Measurements from ENCODE around the gene ODAD3.
"Not testable (repeated sequence)": the region's sequence is repeated elsewhere in the genome, so short reads cannot be mapped to it uniquely, and the experiment has no call there.

Gene ODAD3

GRCh38 chr19:11434703-11435056, 241 bp downstream of the ODAD3 start:
- DNase-seq, result no peak

- not testable (repeated sequence) for DNase-seq
These were observed 1.4 kb downstream of the ODAD3 start for GRCh38 chr19:11433526-11433925.

GRCh38 chr19:11426656-11427055, 8.3 kb downstream of the ODAD3 start:
- no peak for DNase-seq

GRCh38 chr19:11425719-11426457, 9.0 kb downstream of the ODAD3 start:
- no peak for DNase-seq

- no peak for DNase-seq
These were observed 11.1 kb downstream of the ODAD3 start for GRCh38 chr19:11423791-11424181.

- DNase-seq, result no peak
These were observed 11.6 kb downstream of the ODAD3 start for GRCh38 chr19:11423164-11423790.

GRCh38 chr19:11422163-11423065, 12.5 kb downstream of the ODAD3 start:
- DNase-seq, result no peak

- DNase-seq, result peak; percentile 27
These were observed 13.4 kb downstream of the ODAD3 start for GRCh38 chr19:11421371-11422098.

- peak; percentile 15 for DNase-seq
These were observed 14.2 kb downstream of the ODAD3 start for GRCh38 chr19:11420429-11421370.

GRCh38 chr19:11418549-11419506, 16.1 kb downstream of the ODAD3 start, which contains the start of gene RGL3:
Gene RGL3 (minus strand): TSS chr19:11419314. CDS start chr19:11419278, 36 bp downstream.
- peak; percentile 9 for DNase-seq

- DNase-seq, result no peak
These were observed 16.8 kb downstream of the ODAD3 start for GRCh38 chr19:11418094-11418548.

- no peak for DNase-seq
These were observed 18.4 kb downstream of the ODAD3 start for GRCh38 chr19:11416346-11417052.

- DNase-seq, result no peak
These were observed 20.4 kb downstream of the ODAD3 start for GRCh38 chr19:11414544-11414943.

- no peak for DNase-seq
These were observed 24.2 kb downstream of the ODAD3 start for GRCh38 chr19:11410682-11411081.

GRCh38 chr19:11408591-11408990, 26.3 kb downstream of the ODAD3 start:
- no peak for DNase-seq

GRCh38 chr19:11406703-11407236, 28.2 kb downstream of the ODAD3 start:
- not testable (repeated sequence) for DNase-seq

- no peak for DNase-seq
These were observed 28.9 kb downstream of the ODAD3 start for GRCh38 chr19:11405846-11406643.

GRCh38 chr19:11404588-11405222, 30.2 kb downstream of the ODAD3 start:
- no peak for DNase-seq

Data from NCI-H1105 (cell line).